K562 (cell line): ENCODE data around the gene CXCR5.

Experiments used
- CTCF ChIP-seq, 3 experiments: IDR thresholded peaks in 2 of 3; conservative IDR thresholded peaks in 1 of 3; 2 replicates each; pipeline ENCODE4 v1.5.1; 2011 to 2012; ENCODE audit warnings: low read length in 3 of 3, mild to moderate bottlenecking in 3 of 3, control low read depth in 2 of 3, improper control_type of control experiment in 1 of 3, inconsistent platforms in 1 of 3, low read depth in 1 of 3, mixed read lengths in 1 of 3, moderate library complexity in 1 of 3; ENCODE audit not compliant: insufficient read depth in 2 of 3
- HOMEZ ChIP-seq: fragments of 250-450 bp; sonication (Bioruptor Pico); IDR thresholded peaks from 2 replicates; pipeline ENCODE4 v1.4.0; 2020; ENCODE audit warnings: mild to moderate bottlenecking, moderate library complexity
- PTTG1 ChIP-seq: fragments of 450-650 bp; IDR thresholded peaks from 2 replicates; pipeline ENCODE4 v1.6.1; 2016; ENCODE audit warnings: low read depth, mild to moderate bottlenecking, missing genetic modification characterization, missing compliant biosample characterization
- PURB ChIP-seq: sonication (generic); formaldehyde crosslinking; IDR thresholded peaks from 2 replicates; pipeline ENCODE4 v1.9.0; 2021; ENCODE audit warnings: low read depth, mild to moderate bottlenecking, missing genetic modification reagents
- SAP30 ChIP-seq: fragments of 200-600 bp; sonication (generic); IDR thresholded peaks from 2 replicates; pipeline ENCODE4 v1.6.1; 2012; ENCODE audit warnings: borderline replicate concordance, low read depth, mild to moderate bottlenecking, moderate library complexity, low read length, control low read depth, inconsistent platforms; ENCODE audit not compliant: insufficient read depth, poor library complexity, severe bottlenecking
- ZBTB7A ChIP-seq: IDR thresholded peaks from 2 replicates; pipeline ENCODE4 v1.6.1; 2011; ENCODE audit warnings: low read depth, mild to moderate bottlenecking, low read length, moderate library complexity, borderline replicate concordance; ENCODE audit not compliant: control insufficient read depth

- TF ChIP-seq PTTG1 (tag) (no peak), ZBTB7A (no peak), CTCF (IDR thresholded peaks at IDR 0.05 in 2 of 3, conservative IDR thresholded peaks at IDR 0.05 in 1 of 3; ENCODE audit: insufficient read depth in 2 of 3, low read depth in 1 of 3, low read length in 3 of 3) (no peak), PURB (no peak), SAP30 (no peak), HOMEZ (CRISPR knock-in tag) (no peak)
Measured at GRCh38 chr11:118873804-118874203, 9.9 kb upstream of the CXCR5 start.
